Skin of body (tissue), 2 donors: Measurements from ENCODE around the gene CENPQ. TPM values are rescaled to one million over a fixed set of nuclear protein-coding genes. Genes with fewer than 3 reads are reported as not detected.

Experiments
- DNase-seq: peaks from one replicate; lab custom pipeline; 2025; lab: John Stamatoyannopoulos, UW
- total RNA-seq: library from RNA; depleted of rRNA; stranded (reverse); fragments of >200 nt; gene quantifications from one replicate; pipeline ENCODE4 v1.2.3, GENCODE V29; 2014

CENPQ gene
- total RNA-seq, 1 donor from 2014 or later = 8.0 TPM

- no peak for DNase-seq
These were observed 77.4 kb downstream of the CENPQ start for GRCh38 chr6:49540614-49541013.

DNA sequence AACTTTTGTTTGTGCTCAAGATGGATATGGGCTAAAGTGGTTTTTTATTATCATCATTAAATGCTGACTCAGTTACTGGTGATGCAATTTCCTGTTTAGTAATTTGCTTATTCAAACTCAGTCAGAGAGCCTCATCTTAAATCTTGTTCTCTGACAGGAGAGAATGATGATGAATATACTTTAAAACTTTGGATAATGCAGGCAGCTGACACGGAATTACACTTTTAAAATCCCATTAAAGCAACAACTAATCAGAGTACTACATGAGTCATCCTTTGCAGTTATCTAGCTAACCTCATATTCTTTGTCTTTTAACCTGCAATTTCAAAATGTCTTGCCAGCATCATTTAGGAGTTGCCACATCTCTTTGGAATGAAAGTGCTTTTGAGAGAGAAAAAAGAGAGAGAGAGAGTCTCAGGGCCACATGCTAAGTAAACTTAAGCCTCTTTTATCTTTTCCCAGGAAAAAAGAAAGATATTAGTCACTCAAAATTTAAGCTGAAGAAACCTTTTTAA, 78.1 kb downstream of the CENPQ start:
- no peak for DNase-seq

- no peak for DNase-seq
These were observed 78.8 kb downstream of the CENPQ start for GRCh38 chr6:49541936-49542335.

Other genes starting within 250 kb of the CENPQ start
- gene MMUT, start 117 bp upstream of the CENPQ start, total RNA-seq = 24.9 TPM
- 0.39 TPM for gene GLYATL3, start 36.6 kb downstream of the CENPQ start, total RNA-seq
- 7.5 TPM for gene C6orf141, start 87.3 kb downstream of the CENPQ start, total RNA-seq
- 5.8 TPM for gene RHAG, start 173.5 kb downstream of the CENPQ start, total RNA-seq